ENCODE measurements around the gene MAGEF1. TPM values are rescaled to one million over a fixed set of nuclear protein-coding genes. Genes with fewer than 3 reads are reported as not detected.

Gene MAGEF1
- total and polyA plus RNA-seq, 2 donors (not counting 3 experiments of a cell fraction or from before 2014, with no cell fraction given), result 7.0 to 14.2 TPM

DNA sequence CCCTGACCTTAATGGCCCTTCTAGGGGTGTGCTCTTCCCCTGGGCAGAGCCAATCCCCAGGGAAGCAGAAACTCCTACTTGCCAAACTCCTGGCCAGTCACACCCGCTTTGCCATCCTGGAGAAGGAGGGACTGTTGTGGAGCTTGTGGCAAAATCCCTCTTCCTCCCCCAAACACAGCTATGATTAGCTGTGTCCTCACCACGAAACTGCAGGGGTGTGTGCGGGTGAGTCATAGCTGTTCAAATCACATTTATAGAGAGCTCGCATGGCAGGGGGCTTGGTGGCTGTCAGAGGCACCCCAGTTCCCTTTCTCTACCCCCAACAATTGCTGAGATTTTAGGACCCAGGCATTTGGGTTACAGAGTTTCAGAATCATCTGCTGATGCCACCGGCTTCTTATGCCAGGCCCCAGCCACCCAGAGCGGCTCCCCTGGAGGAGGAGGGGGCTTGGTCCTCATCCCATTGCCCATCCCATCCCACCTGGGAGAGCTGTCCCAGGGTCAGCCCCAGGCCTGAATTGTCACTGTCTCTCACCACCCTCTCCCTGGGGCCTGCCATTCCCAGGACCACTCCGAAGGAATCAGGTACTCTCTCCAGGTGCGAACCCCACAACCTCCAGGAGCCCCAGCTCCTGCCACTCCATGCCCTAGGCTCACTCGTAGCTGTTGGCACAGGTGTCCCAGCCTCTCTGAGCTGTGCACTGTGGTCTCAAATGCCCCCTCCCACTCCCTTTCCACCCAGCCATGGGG, 28.8 kb upstream of the MAGEF1 start:
- no peaks in the 10 kb centered on the region for H4K20me1 ChIP-seq (replicated peaks; ENCODE audit: control insufficient read depth, extremely low read depth, insufficient read depth, low read length)
- H3K4me3 ChIP-seq (replicated peaks in 1 of 3; ENCODE audit: insufficient read depth in 1 of 3, low read depth in 1 of 3, low read length in 3 of 3), result no peak overlapping the region
- no peak overlapping the region for H2AFZ ChIP-seq (ENCODE audit: low read depth, low read length)
- no peak overlapping the region for H3K9ac ChIP-seq (replicated peaks; ENCODE audit: extremely low read depth, insufficient read depth, low read length)
- no peaks in the 10 kb centered on the region for H3K9me1 ChIP-seq (replicated peaks; ENCODE audit: control insufficient read depth, extremely low read depth, insufficient read depth, low read length)
- ChIA-PET POLR2A (no interaction called here), CTCF (interaction anchor here (1.0 kb wide), 1 partner anchor 33 kb away, joined by 3 read pairs; no protein-coding TSS in a partner anchor)
- no peaks in the 10 kb centered on the region for H3K79me2 ChIP-seq (ENCODE audit: control insufficient read depth, insufficient read depth, low read length)
- H3K27ac ChIP-seq (ENCODE audit: insufficient read depth, low read depth, low read length), result no peak overlapping the region
- DNase-seq (ENCODE audit: low read depth, low spot score) (no peak), FAIRE-seq (no peak)
- H3K4me2 ChIP-seq (ENCODE audit: insufficient read depth, low read length), result no peak overlapping the region
- H3K4me1 ChIP-seq (ENCODE audit: control insufficient read depth, extremely low read depth, insufficient read depth, low read length), result peaks cover 12% of the 10 kb centered on the region
- intact Hi-C loops (cut with micrococcal nuclease), result no loop called here
- no peaks in the 10 kb centered on the region for H3K36me3 ChIP-seq (ENCODE audit: control insufficient read depth in 2 of 2, extremely low read depth in 1 of 2, insufficient read depth in 2 of 2, low read length in 2 of 2)
- no TSS peak for BruUV-seq (replicated peaks)
- H3K9me3 ChIP-seq (replicated peaks; ENCODE audit: control insufficient read depth, insufficient read depth, low read length), result no peaks in the 10 kb centered on the region
- TF ChIP-seq GATA2 (IDR thresholded peaks at IDR 0.05; ENCODE audit: insufficient read depth, insufficient read length, low read depth, low read length) (no peak), MYC (IDR thresholded peaks at IDR 0.05; ENCODE audit: low read depth, low read length) (no peak), JUN (IDR thresholded peaks at IDR 0.05; ENCODE audit: borderline replicate concordance, insufficient read depth, insufficient read length, low read depth) (no peak), FOS (IDR thresholded peaks at IDR 0.05; ENCODE audit: borderline replicate concordance, insufficient read depth, low read length) (no peak), EZH2 (IDR thresholded peaks at IDR 0.05; ENCODE audit: borderline replicate concordance, low read depth, low read length, severe bottlenecking) (no peak), POLR2A (IDR thresholded peaks at IDR 0.05; ENCODE audit: low read depth, low read length) (no peak), POLR2AphosphoS5 (IDR thresholded peaks at IDR 0.05; ENCODE audit: insufficient read depth, low read depth, low read length) (no peak)
- TF ChIP-seq, protein P1, sequence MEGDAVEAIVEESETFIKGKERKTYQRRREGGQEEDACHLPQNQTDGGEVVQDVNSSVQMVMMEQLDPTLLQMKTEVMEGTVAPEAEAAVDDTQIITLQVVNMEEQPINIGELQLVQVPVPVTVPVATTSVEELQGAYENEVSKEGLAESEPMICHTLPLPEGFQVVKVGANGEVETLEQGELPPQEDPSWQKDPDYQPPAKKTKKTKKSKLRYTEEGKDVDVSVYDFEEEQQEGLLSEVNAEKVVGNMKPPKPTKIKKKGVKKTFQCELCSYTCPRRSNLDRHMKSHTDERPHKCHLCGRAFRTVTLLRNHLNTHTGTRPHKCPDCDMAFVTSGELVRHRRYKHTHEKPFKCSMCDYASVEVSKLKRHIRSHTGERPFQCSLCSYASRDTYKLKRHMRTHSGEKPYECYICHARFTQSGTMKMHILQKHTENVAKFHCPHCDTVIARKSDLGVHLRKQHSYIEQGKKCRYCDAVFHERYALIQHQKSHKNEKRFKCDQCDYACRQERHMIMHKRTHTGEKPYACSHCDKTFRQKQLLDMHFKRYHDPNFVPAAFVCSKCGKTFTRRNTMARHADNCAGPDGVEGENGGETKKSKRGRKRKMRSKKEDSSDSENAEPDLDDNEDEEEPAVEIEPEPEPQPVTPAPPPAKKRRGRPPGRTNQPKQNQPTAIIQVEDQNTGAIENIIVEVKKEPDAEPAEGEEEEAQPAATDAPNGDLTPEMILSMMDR (IDR thresholded peaks at IDR 0.05; ENCODE audit: extremely low read depth in 1 of 2, insufficient read depth in 1 of 2, low read depth in 1 of 2, low read length in 2 of 2), result no peak
- TF ChIP-seq, protein P2, sequence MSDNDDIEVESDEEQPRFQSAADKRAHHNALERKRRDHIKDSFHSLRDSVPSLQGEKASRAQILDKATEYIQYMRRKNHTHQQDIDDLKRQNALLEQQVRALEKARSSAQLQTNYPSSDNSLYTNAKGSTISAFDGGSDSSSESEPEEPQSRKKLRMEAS (IDR thresholded peaks at IDR 0.05; ENCODE audit: insufficient read depth, insufficient read length), result no peak
- dilution Hi-C loops (cut with MboI; ENCODE audit: extremely low pct_ligation_motif_present, low sequenced_read_pairs), result no loop called here
- peaks cover 0 to 8% of the 10 kb centered on the region in 2 experiments for H3K27me3 ChIP-seq (ENCODE audit: control insufficient read depth in 2 of 2, insufficient read depth in 2 of 2, low read length in 2 of 2)

Measured in endothelial cell of umbilical vein (primary cell).